ENCODE data around the gene CLNS1A. TPM values are rescaled to one million over a fixed set of nuclear protein-coding genes. Genes with fewer than 3 reads are reported as not detected.

The CLNS1A gene
- total RNA-seq, 2 experiments from 2014 or later: 152 to 173 TPM

DNA sequence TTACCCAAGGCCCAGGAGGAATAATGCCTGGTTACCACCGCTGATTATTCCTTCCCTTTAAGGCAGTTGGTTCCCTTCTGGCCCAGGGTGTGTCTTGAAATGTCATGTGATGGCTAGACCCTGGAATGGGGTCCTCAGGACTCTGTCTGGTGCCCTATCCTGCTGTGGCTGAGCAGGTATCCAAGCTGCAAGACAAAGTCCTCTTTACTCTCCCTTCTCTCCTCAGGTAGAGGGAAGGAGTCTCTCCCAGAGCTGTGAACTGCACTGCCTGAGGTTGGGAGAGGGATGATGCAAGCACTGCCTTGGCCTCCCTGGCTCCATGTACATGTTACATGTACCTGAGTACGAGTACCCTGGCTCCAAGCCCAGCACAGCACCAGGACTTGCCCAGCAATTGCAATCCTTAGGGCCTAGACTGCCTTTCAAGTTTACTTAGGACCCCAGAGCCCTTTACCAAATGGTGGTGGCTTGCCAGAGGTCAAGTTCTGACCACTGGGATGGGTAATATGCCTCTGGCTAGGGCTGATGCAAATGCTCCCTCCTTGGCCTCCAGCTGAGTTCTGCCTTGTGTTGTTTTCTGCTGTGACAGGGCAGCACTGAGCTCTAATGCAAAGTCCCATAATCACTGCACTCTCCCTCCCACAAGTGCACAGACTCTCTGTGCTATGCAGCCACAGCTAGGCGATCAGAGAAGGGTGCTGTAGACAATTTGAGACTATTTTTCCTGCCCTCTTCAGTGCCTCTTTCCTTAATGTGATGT lies 68.5 kb downstream of the CLNS1A start:
- ChIA-PET POLR2A (no interaction called here), CTCF (interaction anchor here (0.7 to 1.2 kb wide), 3 partner anchors 20 to 442 kb away, joined by 3 to 4 read pairs (median 3); no protein-coding TSS in a partner anchor)

DNA sequence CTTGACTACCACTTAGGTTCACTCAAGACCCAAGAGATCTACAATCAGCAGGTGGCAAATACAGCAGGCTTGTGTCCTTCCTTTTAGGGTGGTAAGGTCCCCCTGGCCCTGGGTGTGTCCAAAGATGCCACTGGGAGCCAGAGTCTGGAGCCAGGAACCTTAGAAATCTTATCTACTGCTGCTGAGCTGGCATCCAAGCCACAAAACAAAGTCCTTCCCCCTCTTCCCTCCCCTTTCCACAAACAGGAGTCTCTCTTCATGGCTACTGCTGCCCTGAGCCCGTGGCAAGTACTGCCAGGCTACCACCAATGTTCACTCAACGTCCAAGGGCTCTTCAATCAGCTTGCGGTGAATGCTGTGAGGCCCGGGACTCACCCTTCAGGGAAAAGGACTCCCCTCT lies 69.3 kb downstream of the CLNS1A start:
- ChIA-PET POLR2A (no interaction called here), CTCF (interaction anchor here (1.2 kb wide), 1 partner anchor 20 kb away, joined by 3 read pairs; no protein-coding TSS in a partner anchor)

Other genes with a start within 250 kb of the CLNS1A start
- 10 to 100 TPM; 33.1 to 35.2 TPM for gene PAK1, start 163.7 kb downstream of the CLNS1A start, total RNA-seq
- under 1 TPM; 0.46 to 0.55 TPM for gene AQP11, start 47.8 kb downstream of the CLNS1A start, total RNA-seq
- gene RSF1, start 182.9 kb upstream of the CLNS1A start, total RNA-seq: 10 to 100 TPM; 40.5 to 47.6 TPM
- gene AAMDC, start 183.3 kb upstream of the CLNS1A start, total RNA-seq: 1 to 10 TPM; 2.6 to 3.8 TPM